Vagina (tissue), 2 donors: Measurements from ENCODE around the gene FADS2.

Experiments
- CTCF ChIP-seq, 3 experiments: fragments of 450-650 bp in 2 of 3; fragments of 200-600 bp in 1 of 3; sonication (generic) in 1 of 3; IDR thresholded peaks; one replicate each; pipeline ENCODE4 v1.5.1; 2017 to 2019; ENCODE audit warnings: antibody characterized with exemption in 3 of 3, mild to moderate bottlenecking in 2 of 3, moderate library complexity in 2 of 3
- POLR2A ChIP-seq, 2 donors: fragments of 450-650 bp; IDR thresholded peaks; one replicate each; pipeline ENCODE4 v1.6.1; 2017; ENCODE audit warnings: antibody characterized with exemption in 2 of 2, mild to moderate bottlenecking in 2 of 2, moderate library complexity in 2 of 2
- POLR2AphosphoS5 ChIP-seq, 2 donors: sonication (generic); formaldehyde crosslinking; IDR thresholded peaks; one replicate each; pipeline ENCODE4 v1.9.0; 2017; ENCODE audit warnings: antibody characterized with exemption in 2 of 2, mild to moderate bottlenecking in 2 of 2, low read depth in 1 of 2; ENCODE audit not compliant: insufficient read depth in 1 of 2

- no peak for TF ChIP-seq CTCF (IDR thresholded peaks at IDR 0.05)
- TF ChIP-seq POLR2A (IDR thresholded peaks at IDR 0.05) = no peak
- TF ChIP-seq POLR2AphosphoS5 (IDR thresholded peaks at IDR 0.05; ENCODE audit: insufficient read depth in 1 of 2, low read depth in 1 of 2) = no peak
Measured at GRCh38 chr11:61829806-61830205, 1.7 kb downstream of the FADS2 start.
